Measurements from ENCODE around the gene PGLYRP3.
A peak's percentile ranks its signal among the peaks of the same experiment; 100 is the strongest.

PGLYRP3 gene

GRCh38 chr1:153310526-153310925 lies 2.2 kb downstream of the PGLYRP3 start:
- no peak for DNase-seq

GRCh38 chr1:153309441-153309840 lies 3.3 kb downstream of the PGLYRP3 start:
- DNase-seq, result no peak

GRCh38 chr1:153308540-153308939 lies 4.2 kb downstream of the PGLYRP3 start:
- no peak for DNase-seq

GRCh38 chr1:153307221-153307600 lies 5.5 kb downstream of the PGLYRP3 start:
- DNase-seq, result no peak

GRCh38 chr1:153306303-153307220 lies 6.2 kb downstream of the PGLYRP3 start:
- no peak for DNase-seq

GRCh38 chr1:153305682-153306081 lies 7.1 kb downstream of the PGLYRP3 start:
- no peak for DNase-seq

GRCh38 chr1:153302308-153302707 lies 10.4 kb downstream of the PGLYRP3 start:
- no peak for DNase-seq

- DNase-seq, result no peak
Observed at GRCh38 chr1:153293851-153294250, 18.9 kb downstream of the PGLYRP3 start.

- DNase-seq, result no peak
Observed at GRCh38 chr1:153293480-153293775, 19.3 kb downstream of the PGLYRP3 start.

- DNase-seq, result no peak
Observed at GRCh38 chr1:153292740-153293479, 19.8 kb downstream of the PGLYRP3 start.

- no peak for DNase-seq
Observed at GRCh38 chr1:153292185-153292584, 20.6 kb downstream of the PGLYRP3 start.

- no peak for DNase-seq
Observed at GRCh38 chr1:153291514-153291913, 21.2 kb downstream of the PGLYRP3 start.

- no peak for DNase-seq
Observed at GRCh38 chr1:153288634-153289275, 24.0 kb downstream of the PGLYRP3 start.

- DNase-seq, result peak; percentile 32
Observed at GRCh38 chr1:153277852-153278251, 34.9 kb downstream of the PGLYRP3 start.

GRCh38 chr1:153272186-153272585 lies 40.6 kb downstream of the PGLYRP3 start:
- DNase-seq, result no peak

- no peak for DNase-seq
Observed at GRCh38 chr1:153271711-153272110, 41.0 kb downstream of the PGLYRP3 start.

GRCh38 chr1:153265457-153265856 lies 47.3 kb downstream of the PGLYRP3 start:
- no peak for DNase-seq

- no peak for DNase-seq
Observed at GRCh38 chr1:153262462-153263157, 50.1 kb downstream of the PGLYRP3 start.

GRCh38 chr1:153262070-153262366 lies 50.7 kb downstream of the PGLYRP3 start:
- no peak for DNase-seq

- DNase-seq, result peak; percentile 45
Observed at GRCh38 chr1:153261281-153262069, 51.3 kb downstream of the PGLYRP3 start.

GRCh38 chr1:153260585-153261280 lies 52.0 kb downstream of the PGLYRP3 start:
- peak; percentile 33 for DNase-seq

- DNase-seq, result no peak
Observed at GRCh38 chr1:153259387-153259786, 53.4 kb downstream of the PGLYRP3 start, which contains the start of gene LORICRIN. TSS of gene LORICRIN (plus strand) at chr1:153259687. CDS start at chr1:153260950, 1,263 bp downstream.

Measured in activated T-cell treated with anti-CD3 and anti-CD28 coated beads, Interleukin-2, amount 50 U/mL, for 1 hour (primary cell).